HepG2 (cell line): ENCODE data around the gene C12orf56. TPM values are rescaled to one million over a fixed set of nuclear protein-coding genes. Genes with fewer than 3 reads are reported as not detected.

Source experiments
- ATAC-seq: fragments of 200-7000 bp; cut with Tn5 transposase; 3 replicates; pipeline ENCODE4 v1.9.1; 2020; ENCODE audit warnings: mild to moderate bottlenecking, moderate library complexity
- BruUV-seq: library from RNA; stranded (reverse); fragments of 400-500 nt; replicated peaks from 2 replicates; lab custom pipeline; 2021; lab: Mats Ljungman, UMichigan
- CTCF ChIA-PET: fragments of 300-600 bp; formaldehyde crosslinking; extraction: SDS; loops from one replicate; lab custom pipeline; 2021; ENCODE audit warnings: low total read pairs, inconsistent platforms, low intra/inter-chr PET ratio; lab: Yijun Ruan, JAX
- POLR2A ChIA-PET: fragments of 350-600 bp; sonication (Branson Sonifier 250); formaldehyde crosslinking; loops from one replicate; lab custom pipeline; 2020; ENCODE audit warnings: antibody characterized with exemption, inconsistent platforms; lab: Yijun Ruan, JAX
- DNase-seq: peaks from one replicate; pipeline ENCODE4 v3.0.0-alpha.2; 2015; ENCODE audit warnings: low spot score
- FAIRE-seq: peaks from 3 replicates; lab custom pipeline; 2011; peaks lifted over from hg19 to GRCh38; lab: Jason Lieb, UNC
- H2AFZ ChIP-seq: one replicate; pipeline ENCODE4 v1.6.1; 2011; ENCODE audit warnings: low read length, inconsistent platforms
- H3K27ac ChIP-seq: fragments of 300-600 bp; 3 replicates; pipeline ENCODE4 v1.8.0; 2011; ENCODE audit warnings: mixed run types, mild to moderate bottlenecking, mixed read lengths, low read length, inconsistent platforms; ENCODE audit not compliant: insufficient read depth; ENCODE audit errors: extremely low read length
- H3K27me3 ChIP-seq, 2 experiments: fragments of 200-600 bp in 1 of 2; 2 replicates in 1 of 2; 3 replicates in 1 of 2; pipeline versions ENCODE4 v1.6.0 to v1.8.0; 2011; ENCODE audit warnings: low read length in 2 of 2, mild to moderate bottlenecking in 2 of 2, moderate library complexity in 2 of 2, inconsistent platforms in 1 of 2; ENCODE audit not compliant: insufficient read depth in 2 of 2, control insufficient read depth in 1 of 2
- H3K36me3 ChIP-seq, 2 experiments: fragments of 200-600 bp in 1 of 2; replicated peaks in 1 of 2; 2 replicates in 1 of 2; 3 replicates in 1 of 2; pipeline versions ENCODE4 v1.5.1 to v1.8.0; 2011; ENCODE audit warnings: low read length in 2 of 2, inconsistent platforms in 1 of 2; ENCODE audit not compliant: insufficient read depth in 2 of 2, control insufficient read depth in 1 of 2
- H3K4me1 ChIP-seq: 2 replicates; pipeline ENCODE4 v1.5.1; 2012; ENCODE audit warnings: low read length, inconsistent platforms; ENCODE audit not compliant: insufficient read depth
- H3K4me2 ChIP-seq: 2 replicates; pipeline ENCODE4 v1.6.0; 2011; ENCODE audit warnings: low read depth, low read length, inconsistent platforms
- H3K4me3 ChIP-seq, 3 experiments: fragments of 200-600 bp in 1 of 3; sonication (generic), shearing (Covaris generic) in 1 of 3; replicated peaks in 1 of 3; 2 replicates each; pipeline ENCODE4 v1.5.1; 2011 to 2016; ENCODE audit warnings: low read length in 3 of 3, inconsistent platforms in 2 of 3, low read depth in 2 of 3, mild to moderate bottlenecking in 2 of 3, control low read depth in 1 of 3, mixed read lengths in 1 of 3; ENCODE audit not compliant: insufficient read depth in 1 of 3
- H3K79me2 ChIP-seq: one replicate; pipeline ENCODE4 v1.6.1; 2011; ENCODE audit warnings: low read length, inconsistent platforms; ENCODE audit not compliant: insufficient read depth
- H3K9ac ChIP-seq: 2 replicates; pipeline ENCODE4 v1.6.0; 2011; ENCODE audit warnings: mild to moderate bottlenecking, low read depth, low read length, inconsistent platforms; ENCODE audit not compliant: insufficient read depth
- H3K9me3 ChIP-seq: 2 replicates; pipeline ENCODE4 v1.5.1; 2012; ENCODE audit warnings: mild to moderate bottlenecking, low read length
- H4K20me1 ChIP-seq: 2 replicates; pipeline ENCODE4 v1.6.0; 2011; ENCODE audit warnings: inconsistent platforms, mild to moderate bottlenecking, low read length, moderate library complexity; ENCODE audit not compliant: insufficient read depth
- ARNT2 ChIP-seq: sonication (generic); formaldehyde crosslinking; IDR thresholded peaks from 2 replicates; pipeline ENCODE4 v1.8.0; 2022; ENCODE audit warnings: mild to moderate bottlenecking, low read depth, missing genetic modification reagents, moderate library complexity
- ATF7 ChIP-seq, 2 experiments: fragments of 450-650 bp in 1 of 2; sonication (generic) in 1 of 2; formaldehyde crosslinking in 1 of 2; IDR thresholded peaks; 2 replicates each; pipeline versions ENCODE4 v1.4.0 to v1.6.1; 2016 to 2020; ENCODE audit warnings: antibody characterized with exemption in 1 of 2, mild to moderate bottlenecking in 1 of 2, missing genetic modification reagents in 1 of 2
- NFIC ChIP-seq: IDR thresholded peaks from 2 replicates; pipeline ENCODE4 v1.6.1; 2012; ENCODE audit warnings: mild to moderate bottlenecking, low read length, inconsistent platforms
- TGIF2 ChIP-seq: IDR thresholded peaks from 2 replicates; pipeline ENCODE4 v1.6.1; 2016; ENCODE audit warnings: control low read depth, missing compliant biosample characterization
- WGBS: methylation state at CpG from one replicate; pipeline ENCODE4 v1.1.6; 2017; ENCODE audit warnings: low lambda C conversion rate; 5-methylcytosine and 5-hydroxymethylcytosine counted together
- in situ Hi-C: cut with HindIII; loops from 2 replicates; pipeline ENCODE4 v1.10.0; 2017; ENCODE audit warnings: low pct_unique_long_range_greater_than_20kb; ENCODE audit not compliant: extremely low pct_ligation_motif_present
- intact Hi-C: fragments of 100-400 bp; cut with micrococcal nuclease; formaldehyde crosslinking; loops from one replicate; pipeline ENCODE4 v1.10.0; 2022; ENCODE audit not compliant: unreplicated experiment
- polyA plus RNA-seq, 8 experiments: library from polyadenylated mRNA; depleted of rRNA in 3 of 8; stranded (reverse) in 7 of 8; unstranded in 1 of 8; fragments of >200 nt; fragmentation: Illumina TruSeq in 4 of 8; extraction: Trizol in 4 of 8; gene quantifications; 2 replicates each; pipeline versions ENCODE4 v1.2.1 to v1.2.3, GENCODE V29; 2011 to 2016; ENCODE audit warnings: low read depth in 4 of 8, missing spikeins in 1 of 8, mixed read lengths in 1 of 8; ENCODE audit not compliant: insufficient read depth in 1 of 8
- total RNA-seq, 5 experiments: library from RNA; depleted of rRNA; stranded (reverse); fragments of >200 nt; fragmentation: Illumina TruSeq; extraction: Trizol; gene quantifications; 2 replicates each; pipeline ENCODE4 v1.2.3, GENCODE V29; 2016; ENCODE audit warnings: low read depth in 1 of 5

Gene C12orf56
- total and polyA plus RNA-seq, 2 of the 13 experiments (the other 11 are each of a cell fraction or from before 2014, with no cell fraction given), result 0.07 TPM; not detected in 1

- Histone ChIP-seq H3K9me3 (no peaks in the 10 kb centered on the region), H3K36me3 (no peaks in the 10 kb centered on the region), H3K27me3 (0 out of 5 replicates have a peak, but pooled peaks cover 0 to 2% of the 10 kb centered on the region in 2 experiments), H3K4me2 (no peak overlapping the region), H3K9ac (no peak overlapping the region), H3K4me1 (no peaks in the 10 kb centered on the region), H4K20me1 (no peaks in the 10 kb centered on the region), H3K27ac (no peak overlapping the region), H3K4me3 (no peak overlapping the region)
- no TSS peak for BruUV-seq
- intact Hi-C loops, result no loop called here
- DNase-seq (no peak), ATAC-seq (no peak)
- POLR2A ChIA-PET, result no interaction called here
- WGBS, result 13% methylated on average over 4 of the region's 4 CpGs
- in situ Hi-C loops, result no loop called here
- TF ChIP-seq ARNT2 (CRISPR knock-in tag), result no peak
- peak; percentile 81 for TF ChIP-seq ATF7 (IDR thresholded peaks at IDR 0.05)
- no peak for TF ChIP-seq ATF7 (CRISPR knock-in tag; IDR thresholded peaks at IDR 0.05)
- TF ChIP-seq, all 625 proteins: peak for 1
- H2AFZ ChIP-seq, result no peak overlapping the region
- CTCF ChIA-PET, result no interaction called here
- no peak for FAIRE-seq
- no peaks in the 10 kb centered on the region for H3K79me2 ChIP-seq
These were observed 54.6 kb downstream of the C12orf56 start for GRCh38 chr12:64335886-64336466.

DNA sequence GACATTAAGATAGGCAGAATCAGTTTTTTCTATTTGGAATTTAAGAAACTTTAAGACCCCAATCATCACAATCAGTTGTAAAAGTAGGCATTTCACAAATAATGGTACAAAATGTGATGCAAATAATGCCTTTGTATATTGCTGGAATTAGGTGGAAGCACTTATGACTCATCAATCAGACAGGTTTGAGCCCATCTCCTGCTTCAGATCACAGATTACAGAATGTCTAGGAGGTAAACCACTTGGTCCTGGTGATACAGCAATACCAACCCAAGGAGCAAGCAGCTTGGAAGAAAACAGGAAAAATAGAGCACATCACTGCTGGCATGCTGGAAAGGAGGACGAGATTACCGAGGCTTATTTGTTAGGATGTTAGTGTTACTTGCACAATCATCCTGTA is 57.6 kb downstream of the C12orf56 start:
- no peaks in the 10 kb centered on the region for H3K4me1 ChIP-seq
- DNase-seq (no peak), FAIRE-seq (no peak), ATAC-seq (no peak)
- no peaks in the 10 kb centered on the region for H3K9me3 ChIP-seq
- ChIA-PET POLR2A (no interaction called here), CTCF (no interaction called here)
- H3K4me3 ChIP-seq, result no peak overlapping the region
- H4K20me1 ChIP-seq, result no peaks in the 10 kb centered on the region
- no peak overlapping the region for H2AFZ ChIP-seq
- in situ Hi-C loops (no loop called here), intact Hi-C loops (no loop called here)
- BruUV-seq, result no TSS peak
- TF ChIP-seq TGIF2 (CRISPR knock-in tag), result no peak
- TF ChIP-seq NFIC, result no peak
- no peaks in the 10 kb centered on the region for H3K79me2 ChIP-seq
- no peak overlapping the region for H3K9ac ChIP-seq
- 0 out of 5 replicates have a peak, but pooled peaks cover 1 to 2% of the 10 kb centered on the region in 2 experiments for H3K27me3 ChIP-seq
- no peak overlapping the region for H3K27ac ChIP-seq
- 3% methylated on average over 2 of the region's 2 CpGs for WGBS
- H3K4me2 ChIP-seq, result no peak overlapping the region
- H3K36me3 ChIP-seq, result no peaks in the 10 kb centered on the region
